RWPE1 (cell line): Measurements from ENCODE around the gene PFKFB2.

ENCODE experiments used
- CTCF ChIA-PET: fragments of 350-600 bp; sonication (Branson Sonifier 250); formaldehyde crosslinking; extraction: SDS; loops from one replicate; lab custom pipeline; 2021; lab: Yijun Ruan, JAX
- POLR2A ChIA-PET: fragments of 400-600 bp; formaldehyde crosslinking; extraction: SDS; loops from one replicate; lab custom pipeline; 2020; ENCODE audit warnings: antibody characterized with exemption; ENCODE audit not compliant: low non-redundant PET; lab: Yijun Ruan, JAX
- DNase-seq: peaks from one replicate; pipeline ENCODE4 v3.0.0; 2012; ENCODE audit warnings: low spot score
- H3K27ac ChIP-seq: fragments of 450-650 bp; 2 replicates; pipeline ENCODE4 v1.5.1; 2017
- TF ChIP-seq, protein P1 (sequence below): fragments of 450-650 bp; conservative IDR thresholded peaks from 2 replicates; pipeline ENCODE4 v1.5.1; 2017; ENCODE audit warnings: low read depth, mild to moderate bottlenecking

PFKFB2 gene

DNA sequence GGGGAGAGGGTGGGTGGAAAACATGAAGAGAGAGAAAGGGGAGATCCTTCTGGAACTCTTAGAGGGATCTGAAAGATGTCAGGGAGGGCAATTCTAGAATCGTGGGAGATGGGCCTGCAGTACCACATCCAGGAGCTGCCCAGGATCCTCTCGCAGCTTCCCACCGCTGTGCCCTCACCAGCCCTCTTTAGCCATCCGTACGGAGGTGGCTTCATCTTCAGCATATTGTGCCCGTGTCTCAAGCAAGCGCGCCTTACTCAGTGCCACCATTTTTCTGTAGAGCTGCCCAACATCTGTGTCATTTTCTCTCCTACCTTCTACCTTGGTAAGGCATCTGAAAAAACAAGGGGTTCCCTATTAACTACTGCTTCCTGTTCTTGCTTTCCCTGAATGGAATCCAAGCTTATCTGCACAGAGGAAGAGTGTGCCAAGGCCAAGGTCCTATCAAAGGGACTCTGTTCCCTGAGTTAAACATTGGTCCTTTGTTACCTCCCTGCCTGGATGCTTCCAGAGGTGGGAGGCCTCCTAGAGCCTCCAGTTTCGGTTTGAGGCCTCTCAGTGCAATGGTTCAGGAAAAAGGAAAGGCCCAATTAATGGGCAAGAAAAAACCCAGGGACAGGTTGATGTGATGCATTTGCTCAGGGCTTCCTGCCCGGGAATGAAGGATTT lies 43.8 kb upstream of the PFKFB2 start:
- CTCF ChIA-PET = interaction anchor here (0.6 kb wide), 2 partner anchors 359 to 402 kb away, joined by 3 to 6 read pairs; no protein-coding TSS in a partner anchor
- POLR2A ChIA-PET = no interaction called here
- TF ChIP-seq, protein P1, sequence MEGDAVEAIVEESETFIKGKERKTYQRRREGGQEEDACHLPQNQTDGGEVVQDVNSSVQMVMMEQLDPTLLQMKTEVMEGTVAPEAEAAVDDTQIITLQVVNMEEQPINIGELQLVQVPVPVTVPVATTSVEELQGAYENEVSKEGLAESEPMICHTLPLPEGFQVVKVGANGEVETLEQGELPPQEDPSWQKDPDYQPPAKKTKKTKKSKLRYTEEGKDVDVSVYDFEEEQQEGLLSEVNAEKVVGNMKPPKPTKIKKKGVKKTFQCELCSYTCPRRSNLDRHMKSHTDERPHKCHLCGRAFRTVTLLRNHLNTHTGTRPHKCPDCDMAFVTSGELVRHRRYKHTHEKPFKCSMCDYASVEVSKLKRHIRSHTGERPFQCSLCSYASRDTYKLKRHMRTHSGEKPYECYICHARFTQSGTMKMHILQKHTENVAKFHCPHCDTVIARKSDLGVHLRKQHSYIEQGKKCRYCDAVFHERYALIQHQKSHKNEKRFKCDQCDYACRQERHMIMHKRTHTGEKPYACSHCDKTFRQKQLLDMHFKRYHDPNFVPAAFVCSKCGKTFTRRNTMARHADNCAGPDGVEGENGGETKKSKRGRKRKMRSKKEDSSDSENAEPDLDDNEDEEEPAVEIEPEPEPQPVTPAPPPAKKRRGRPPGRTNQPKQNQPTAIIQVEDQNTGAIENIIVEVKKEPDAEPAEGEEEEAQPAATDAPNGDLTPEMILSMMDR = no peak
- H3K27ac ChIP-seq = peak overlapping the region; percentile 94; the same call in 1 of the 2 replicates
- DNase-seq = no peak

DNA sequence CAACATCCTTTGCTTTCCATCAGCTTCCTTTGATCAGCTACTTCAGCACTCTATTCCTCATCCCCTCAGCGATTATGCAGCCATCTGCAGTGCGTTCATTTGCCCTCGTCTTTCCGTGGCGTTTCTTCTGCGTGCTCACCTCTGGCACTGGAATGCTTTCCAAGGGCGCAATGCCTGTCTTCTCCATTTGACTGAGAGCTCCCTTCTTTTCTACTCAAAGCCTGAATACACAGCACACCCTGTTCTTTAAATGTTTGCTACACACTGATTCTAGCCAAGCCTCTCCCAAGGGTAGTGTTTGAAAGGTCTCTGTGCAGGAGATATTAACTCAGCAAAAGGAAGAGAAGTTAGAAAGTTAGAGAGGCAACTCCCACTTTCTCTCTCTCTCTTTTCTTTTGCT lies 43.1 kb upstream of the PFKFB2 start:
- ChIA-PET POLR2A (no interaction called here), CTCF (interaction anchor here (0.6 kb wide), 2 partner anchors 359 to 403 kb away, joined by 3 to 6 read pairs; no protein-coding TSS in a partner anchor)
- peak overlapping the region; percentile 94; the same call in 1 of the 2 replicates for H3K27ac ChIP-seq
- TF ChIP-seq, protein P1 = no peak
- no peak for DNase-seq

DNA sequence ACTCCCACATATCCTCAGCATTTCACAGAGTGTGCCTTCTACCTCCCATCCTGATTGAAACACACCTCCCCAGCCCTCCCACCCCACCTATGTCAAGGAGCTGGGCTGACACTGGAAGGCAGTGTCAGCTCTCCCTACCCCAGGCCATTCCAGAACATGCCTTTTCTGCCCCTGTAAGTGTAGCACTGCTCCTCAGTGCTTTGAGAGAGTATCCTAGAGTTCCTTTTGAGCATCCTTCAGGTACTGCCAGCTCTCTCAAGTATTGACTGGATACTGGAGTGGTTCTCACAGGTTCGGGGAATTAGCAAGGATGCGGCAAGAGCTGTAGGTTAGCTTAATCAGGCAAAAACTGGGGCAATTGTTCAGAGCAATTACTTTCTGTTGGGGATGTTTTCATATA lies 42.3 kb upstream of the PFKFB2 start:
- DNase-seq = no peak
- TF ChIP-seq, protein P1 = no peak
- no peak overlapping the region for H3K27ac ChIP-seq
- POLR2A ChIA-PET = no interaction called here
- CTCF ChIA-PET = no interaction called here

DNA sequence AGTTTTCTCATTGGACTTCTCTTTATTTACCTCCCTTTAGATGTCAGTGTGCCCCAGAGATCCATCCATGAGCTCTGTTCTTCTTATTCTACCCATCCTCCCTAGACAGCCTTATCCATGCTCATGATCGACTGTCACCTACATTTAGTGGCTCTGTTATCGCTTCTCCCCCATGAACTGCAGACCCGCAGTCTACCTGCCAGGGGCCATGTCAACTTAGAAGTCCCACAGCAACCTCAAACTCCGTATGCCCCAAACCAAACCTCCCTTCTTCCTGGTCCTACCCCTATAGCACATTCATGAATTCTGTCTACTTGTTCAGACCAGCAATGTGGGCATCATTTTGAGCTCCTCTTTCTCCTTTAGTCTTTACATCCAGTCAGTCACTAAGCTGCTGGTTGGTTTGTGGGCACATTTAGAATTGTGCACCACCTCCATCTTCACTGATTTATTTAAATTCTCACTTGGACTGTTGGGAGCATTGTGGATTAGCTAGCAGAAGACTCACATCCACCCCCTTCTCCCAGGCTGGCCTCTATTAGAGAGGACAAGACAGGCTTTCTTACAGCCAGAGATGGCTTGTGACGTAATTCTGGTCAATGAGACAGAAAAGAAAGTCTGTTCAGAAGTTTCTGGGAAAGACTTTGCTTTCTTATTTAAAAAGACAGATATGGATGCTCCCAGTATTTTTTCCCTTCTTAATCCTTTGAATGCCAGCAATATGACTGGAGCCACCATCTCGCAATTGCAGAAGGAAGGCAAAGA lies 39.6 kb upstream of the PFKFB2 start:
- TF ChIP-seq, protein P1 = no peak
- DNase-seq = no peak
- POLR2A ChIA-PET = no interaction called here
- CTCF ChIA-PET = interaction anchor here (1.0 kb wide), 1 partner anchor 36 kb away, joined by 5 read pairs; no protein-coding TSS in a partner anchor
- H3K27ac ChIP-seq = no peak overlapping the region

DNA sequence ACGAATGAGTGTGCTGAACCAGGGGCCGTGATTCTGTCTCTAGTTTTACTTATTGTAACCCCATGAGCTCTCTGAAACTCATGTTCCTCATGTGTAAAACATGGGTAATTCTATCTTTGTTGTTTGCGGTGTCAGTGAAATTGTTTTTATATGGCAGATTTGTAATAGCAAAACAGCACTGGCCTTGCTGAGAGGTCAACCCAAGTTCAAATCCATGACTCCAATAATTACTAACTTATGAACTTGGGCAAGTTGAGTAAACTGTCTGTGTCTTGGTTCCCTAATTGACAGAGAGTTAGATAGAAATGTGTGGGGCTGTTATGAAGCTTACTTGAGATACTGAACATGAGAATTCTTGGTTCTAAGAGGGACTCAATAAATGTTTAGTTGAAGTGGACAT lies 38.3 kb upstream of the PFKFB2 start:
- POLR2A ChIA-PET = no interaction called here
- CTCF ChIA-PET = interaction anchor here (1.2 kb wide), 1 partner anchor 390 kb away, joined by 4 read pairs; no protein-coding TSS in a partner anchor
- TF ChIP-seq, protein P1 = no peak

DNA sequence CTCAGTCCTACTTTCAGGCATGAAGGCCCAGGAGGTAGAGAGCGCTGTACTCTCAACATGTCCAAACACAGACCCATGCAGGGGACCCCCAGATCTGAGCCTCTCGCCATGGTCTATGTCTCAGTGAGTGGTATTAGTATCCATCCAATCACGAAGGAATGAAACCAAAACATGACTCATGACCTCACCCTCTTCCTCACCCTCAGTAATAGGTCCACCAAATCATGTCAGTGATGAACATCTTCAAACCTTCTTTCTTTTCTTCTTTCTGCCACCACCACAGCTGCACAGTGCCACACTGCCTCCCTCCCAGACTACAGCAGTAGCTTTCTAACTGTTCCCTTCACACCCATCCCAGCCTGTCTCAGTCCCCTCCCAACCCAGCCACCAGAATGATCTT lies 37.3 kb upstream of the PFKFB2 start:
- TF ChIP-seq, protein P1 = no peak
- CTCF ChIA-PET = no interaction called here
- H3K27ac ChIP-seq = peak overlapping the region; percentile 6; the same call in 1 of the 2 replicates
- POLR2A ChIA-PET = no interaction called here
- DNase-seq = no peak

More for the DNA sequence above, 38.3 kb upstream of the PFKFB2 start:
- H3K27ac ChIP-seq = no peak overlapping the region
- no peak for DNase-seq
